Activated CD8-positive, alpha-beta T cell treated with anti-CD3 and anti-CD28 coated beads, Interleukin-2, amount 10 ng/mL, durations not matched to agents 7 days and 5 days (primary cell): Measurements from ENCODE around the gene HOXA7. TPM values are rescaled to one million over a fixed set of nuclear protein-coding genes. Genes with fewer than 3 reads are reported as not detected.

Experiments used
- ATAC-seq: fragments of 150-1000 bp; cut with Tn5 transposase; one replicate; pipeline ENCODE4 v1.10.0; 2021; ENCODE audit warnings: moderate library complexity
- CTCF ChIA-PET: fragments of 350-600 bp; sonication (Branson Sonifier 250); formaldehyde crosslinking; loops from one replicate; lab custom pipeline; 2021; ENCODE audit warnings: antibody characterized with exemption; lab: Charles Lee
- POLR2A ChIA-PET: fragments of 350-600 bp; sonication (Branson Sonifier 250); formaldehyde crosslinking; loops from one replicate; lab custom pipeline; 2021; ENCODE audit warnings: antibody characterized with exemption; lab: Charles Lee
- DNase-seq: peaks from one replicate; pipeline ENCODE4 v3.0.0-alpha.2; 2020
- H3K27ac Mint-ChIP-seq: one replicate; pipeline ENCODE4 v1.8.0; 2021; ENCODE audit warnings: mild to moderate bottlenecking, mixed read lengths
- H3K27me3 Mint-ChIP-seq: one replicate; pipeline ENCODE4 v1.8.0; 2021; ENCODE audit warnings: low read depth, mixed read lengths
- H3K36me3 Mint-ChIP-seq: one replicate; pipeline ENCODE4 v1.8.0; 2021; ENCODE audit warnings: low read depth, mixed read lengths
- H3K4me1 Mint-ChIP-seq: one replicate; pipeline ENCODE4 v1.8.0; 2021; ENCODE audit warnings: low read depth, mixed read lengths
- H3K4me3 Mint-ChIP-seq: one replicate; pipeline ENCODE4 v1.8.0; 2021; ENCODE audit warnings: mild to moderate bottlenecking, mixed read lengths
- H3K9me3 Mint-ChIP-seq: one replicate; pipeline ENCODE4 v1.8.0; 2022; ENCODE audit warnings: mixed read lengths; ENCODE audit not compliant: insufficient read depth
- microRNA-seq: library from miRNA; unstranded; fragments of <30 nt; microRNA quantifications from one replicate; pipeline ENCODE4 v1.2.0, GENCODE V29; 2022
- total RNA-seq, 2 experiments: library from RNA; stranded (reverse); gene quantifications; one replicate each; pipeline ENCODE4 v1.2.3, GENCODE V29; 2021

Gene HOXA7
- total RNA-seq, 2 experiments from 2014 or later: not detected

DNA sequence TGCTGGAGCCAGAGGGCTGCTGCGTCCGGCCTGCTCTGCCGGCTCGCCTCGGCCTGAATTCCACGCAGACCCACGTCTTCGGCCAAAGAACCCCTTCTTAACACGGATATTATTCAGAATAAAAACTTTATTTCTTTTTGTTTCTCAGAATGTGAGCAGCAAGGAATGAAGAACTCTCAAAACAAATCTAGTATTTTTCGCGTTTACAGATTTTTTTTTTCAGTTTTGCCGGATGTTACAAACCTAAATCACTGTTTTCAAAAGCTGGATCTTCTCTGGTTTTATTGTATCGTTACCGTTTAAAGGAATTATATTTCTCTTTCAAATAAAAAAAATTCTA, 49.6 kb downstream of the HOXA7 start:
- ATAC-seq (no peak), DNase-seq (no peak)
- peaks cover 30% of the 10 kb centered on the region for H3K27me3 Mint-ChIP-seq
- H3K9me3 Mint-ChIP-seq: no peaks in the 10 kb centered on the region
- no peak overlapping the region for H3K27ac Mint-ChIP-seq
- peaks cover 2% of the 10 kb centered on the region for H3K36me3 Mint-ChIP-seq
- ChIA-PET POLR2A (interaction anchor here (1.1 kb wide), 1 partner anchor 10 kb away, joined by 4 read pairs; no protein-coding TSS in a partner anchor), CTCF (no interaction called here)
- H3K4me3 Mint-ChIP-seq: no peak overlapping the region
- H3K4me1 Mint-ChIP-seq: peaks cover 8% of the 10 kb centered on the region

DNA sequence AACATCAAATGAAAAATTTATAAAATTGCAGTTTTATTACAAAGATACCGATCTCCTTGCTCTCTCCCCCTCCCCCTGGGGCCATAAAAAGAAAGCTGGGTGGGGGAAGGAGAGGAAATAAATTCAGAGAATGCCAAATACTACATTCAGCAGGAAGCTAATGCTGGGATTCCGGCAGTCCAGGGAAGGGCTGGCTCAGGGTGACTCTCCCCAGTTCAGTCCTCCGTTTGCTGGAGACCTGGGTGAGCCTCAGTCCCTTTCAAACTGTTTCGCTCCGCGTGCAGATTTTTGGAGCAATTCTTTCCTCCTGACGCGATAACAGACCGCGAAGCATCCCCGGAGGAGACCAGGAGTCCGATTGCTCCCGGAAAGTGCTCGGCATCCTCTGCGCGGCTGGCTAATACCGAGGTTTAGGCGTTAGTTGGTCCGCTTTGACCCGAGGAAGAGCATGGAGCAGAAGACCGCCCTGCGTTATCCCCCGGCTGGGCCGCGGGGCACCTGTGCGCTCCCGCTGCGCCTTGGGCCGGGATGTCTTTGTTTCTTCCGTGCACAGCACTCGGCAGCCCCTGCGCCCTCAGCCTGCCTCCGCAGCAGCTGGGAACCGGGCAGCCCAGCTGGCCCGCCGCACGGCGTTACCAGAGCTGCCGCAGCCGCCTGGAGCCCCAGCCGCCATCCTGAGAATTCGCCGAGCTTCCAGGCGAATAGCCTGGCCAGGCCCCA, 50.1 kb downstream of the HOXA7 start:
- peaks cover 8% of the 10 kb centered on the region for H3K4me1 Mint-ChIP-seq
- H3K4me3 Mint-ChIP-seq: no peak overlapping the region
- peaks cover 35% of the 10 kb centered on the region for H3K27me3 Mint-ChIP-seq
- ATAC-seq: no peak
- POLR2A ChIA-PET: interaction anchor here (1.1 kb wide), 1 partner anchor 10 kb away, joined by 4 read pairs; no protein-coding TSS in a partner anchor
- CTCF ChIA-PET: interaction anchor here (1.3 to 1.8 kb wide), 2 partner anchors 9 to 15 kb away, joined by 3 to 6 read pairs; no protein-coding TSS in a partner anchor
- no peak overlapping the region for H3K27ac Mint-ChIP-seq
- H3K9me3 Mint-ChIP-seq: no peaks in the 10 kb centered on the region
- H3K36me3 Mint-ChIP-seq: peaks cover 5% of the 10 kb centered on the region
- no peak for DNase-seq

DNA sequence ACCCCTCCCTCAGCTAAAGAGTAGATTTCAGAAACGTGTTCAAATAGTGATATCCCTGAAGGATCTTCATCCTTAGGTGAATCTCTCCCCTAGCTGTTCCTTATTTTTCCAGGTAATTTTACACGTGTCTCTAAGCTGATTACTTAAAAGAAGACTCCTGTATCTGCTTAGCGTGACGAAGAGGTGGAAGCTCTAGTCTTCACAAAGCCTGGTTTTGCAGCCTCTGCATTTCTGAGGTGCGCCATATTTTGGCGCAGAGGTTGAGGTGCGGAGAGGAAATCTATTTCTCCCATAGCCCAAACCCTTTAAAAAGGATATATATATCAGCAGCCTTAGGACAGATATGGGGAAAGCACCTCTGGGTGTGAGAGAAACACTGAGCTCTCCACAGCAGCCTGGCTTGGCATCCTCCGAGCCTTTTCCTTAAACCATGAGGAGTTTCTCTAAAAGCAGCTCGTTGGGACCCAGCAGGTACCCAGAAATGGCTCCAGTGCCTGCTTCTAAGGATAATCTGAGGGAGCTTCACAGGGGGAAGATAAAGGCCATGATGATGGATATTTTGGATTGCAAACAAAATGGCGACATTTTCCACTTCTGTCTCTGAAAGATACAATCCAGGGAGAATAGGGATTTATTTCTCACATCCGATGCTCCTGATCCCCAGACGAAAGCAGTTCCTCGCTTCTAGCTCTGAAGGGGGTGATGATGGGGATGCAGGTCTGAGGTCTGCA, 51.0 kb downstream of the HOXA7 start:
- H3K9me3 Mint-ChIP-seq: no peaks in the 10 kb centered on the region
- no peak for DNase-seq
- peaks cover 8% of the 10 kb centered on the region for H3K4me1 Mint-ChIP-seq
- ATAC-seq: no peak
- peaks cover 44% of the 10 kb centered on the region for H3K27me3 Mint-ChIP-seq
- H3K27ac Mint-ChIP-seq: no peak overlapping the region
- peaks cover 5% of the 10 kb centered on the region for H3K36me3 Mint-ChIP-seq
- H3K4me3 Mint-ChIP-seq: no peak overlapping the region
- CTCF ChIA-PET: interaction anchor here (1.3 to 1.8 kb wide), 2 partner anchors 8 to 14 kb away, joined by 3 to 6 read pairs; no protein-coding TSS in a partner anchor
- POLR2A ChIA-PET: interaction anchor here (1.1 kb wide), 1 partner anchor 9 kb away, joined by 4 read pairs; no protein-coding TSS in a partner anchor

DNA sequence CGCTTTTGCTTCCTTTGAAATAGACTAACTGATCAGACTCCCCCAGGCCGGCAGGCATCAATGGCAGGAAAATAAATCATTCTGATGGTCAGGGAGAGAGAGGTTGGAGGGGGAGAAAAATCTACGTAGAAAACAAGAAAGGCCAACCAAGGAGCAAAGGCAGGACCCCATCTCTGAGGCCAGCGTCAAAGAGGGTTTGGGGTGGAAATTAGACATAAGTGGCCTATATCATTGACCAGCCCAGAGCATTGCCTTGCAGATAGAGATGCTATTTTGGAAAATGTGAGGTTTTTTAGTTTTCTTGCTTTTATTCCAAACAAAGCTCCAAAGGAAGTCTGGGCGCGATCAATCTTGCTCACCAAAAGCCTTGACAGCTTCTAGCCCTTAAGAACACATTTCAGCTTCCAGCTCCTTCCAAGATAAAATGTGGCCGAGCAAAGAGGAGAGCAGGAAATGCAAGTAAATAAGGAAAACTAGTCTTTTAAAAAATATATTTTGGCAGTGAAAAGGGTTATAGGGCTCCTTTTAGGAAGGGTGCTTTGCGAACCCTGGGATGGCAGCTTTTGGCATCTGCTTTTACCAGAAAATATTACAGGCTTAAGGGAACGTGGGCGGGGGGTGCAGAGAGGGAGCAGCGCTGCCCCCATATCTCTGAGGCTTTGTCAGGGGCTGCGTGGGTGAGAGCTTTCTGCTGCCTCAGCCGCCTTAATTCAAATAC, 52.0 kb downstream of the HOXA7 start:
- no peak overlapping the region for H3K4me3 Mint-ChIP-seq
- H3K36me3 Mint-ChIP-seq: peaks cover 5% of the 10 kb centered on the region
- H3K4me1 Mint-ChIP-seq: peaks cover 8% of the 10 kb centered on the region
- POLR2A ChIA-PET: no interaction called here
- no peaks in the 10 kb centered on the region for H3K9me3 Mint-ChIP-seq
- H3K27me3 Mint-ChIP-seq: peaks cover 48% of the 10 kb centered on the region
- H3K27ac Mint-ChIP-seq: no peak overlapping the region
- no peak for ATAC-seq
- no peak for DNase-seq
- CTCF ChIA-PET: interaction anchor here (1.8 kb wide), 1 partner anchor 7 kb away, joined by 6 read pairs; no protein-coding TSS in a partner anchor

Small RNA genes within 50 kb of the gene (microRNA-seq; reads per million reads assigned to microRNA genes)
- gene MIR196B: 1.7 reads per million

Other genes with a start within 250 kb of the HOXA7 start
- under 1 TPM; 0.89 to 0.92 TPM for gene HOXA1, start 60.7 kb downstream of the HOXA7 start, total RNA-seq
- gene HOXA2, start 54.0 kb downstream of the HOXA7 start, total RNA-seq: not detected
- not detected for gene HOXA4, start 25.9 kb downstream of the HOXA7 start, total RNA-seq
- gene HOXA5, start 13.0 kb downstream of the HOXA7 start, total RNA-seq: not detected
- gene HOXA6, start 8.9 kb downstream of the HOXA7 start, total RNA-seq: not detected
- gene HOXA3, start 4.1 kb downstream of the HOXA7 start, total RNA-seq: not detected
- gene HOXA9, start 8.9 kb upstream of the HOXA7 start, total RNA-seq: not detected
- gene HOXA10, start 17.6 kb upstream of the HOXA7 start, total RNA-seq: not detected
- not detected for gene HOXA11, start 28.6 kb upstream of the HOXA7 start, total RNA-seq
- not detected for gene HOXA13, start 43.4 kb upstream of the HOXA7 start, total RNA-seq
- gene EVX1, start 86.1 kb upstream of the HOXA7 start, total RNA-seq: not detected